ENCODE results near the gene CFAP97.
"Not testable (repeated sequence)": the region's sequence is repeated elsewhere in the genome, so short reads cannot be mapped to it uniquely, and the experiment has no call there.

The CFAP97 gene

DNA sequence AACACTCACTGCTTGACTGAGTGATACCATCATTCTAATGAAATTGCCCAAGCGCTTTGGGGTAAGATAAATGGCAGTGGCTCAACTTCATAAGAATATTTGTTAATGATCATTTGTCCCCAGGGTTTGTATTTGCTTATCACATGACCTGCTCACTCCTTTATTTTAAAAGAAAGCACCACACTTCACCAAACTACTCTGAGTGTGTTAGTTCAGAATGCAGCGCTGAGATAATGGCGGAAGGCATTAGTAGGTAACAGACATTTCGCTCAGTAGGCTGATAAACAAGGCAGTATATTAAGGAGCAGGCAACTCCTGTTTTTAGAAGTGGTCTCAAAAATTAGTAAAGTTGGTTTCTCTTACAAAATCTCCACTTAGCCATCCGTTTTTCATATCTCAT lies 7.2 kb upstream of the CFAP97 start:
- H3K4me1 ChIP-seq (ENCODE audit: control insufficient read depth, insufficient read depth, low read length) = peaks cover 11% of the 10 kb centered on the region
- no peak overlapping the region for H3K27ac ChIP-seq (ENCODE audit: insufficient read depth, low read depth, low read length, poor library complexity, severe bottlenecking)
- no peaks in the 10 kb centered on the region for H3K9me3 ChIP-seq (ENCODE audit: control insufficient read depth, low read length)
- no peaks in the 10 kb centered on the region for H3K36me3 ChIP-seq (ENCODE audit: control insufficient read depth, insufficient read depth, low read length)
- WGBS, 2 experiments = 42 to 55% methylated on average over 3 to 5 of the region's 5 CpGs
- H3K4me3 ChIP-seq (ENCODE audit: insufficient read depth, low read depth, low read length) = peak overlapping the region; percentile 72
- H3K27me3 ChIP-seq (ENCODE audit: control insufficient read depth, insufficient read depth, low read length, poor library complexity, severe bottlenecking) = peaks cover 4% of the 10 kb centered on the region

DNA sequence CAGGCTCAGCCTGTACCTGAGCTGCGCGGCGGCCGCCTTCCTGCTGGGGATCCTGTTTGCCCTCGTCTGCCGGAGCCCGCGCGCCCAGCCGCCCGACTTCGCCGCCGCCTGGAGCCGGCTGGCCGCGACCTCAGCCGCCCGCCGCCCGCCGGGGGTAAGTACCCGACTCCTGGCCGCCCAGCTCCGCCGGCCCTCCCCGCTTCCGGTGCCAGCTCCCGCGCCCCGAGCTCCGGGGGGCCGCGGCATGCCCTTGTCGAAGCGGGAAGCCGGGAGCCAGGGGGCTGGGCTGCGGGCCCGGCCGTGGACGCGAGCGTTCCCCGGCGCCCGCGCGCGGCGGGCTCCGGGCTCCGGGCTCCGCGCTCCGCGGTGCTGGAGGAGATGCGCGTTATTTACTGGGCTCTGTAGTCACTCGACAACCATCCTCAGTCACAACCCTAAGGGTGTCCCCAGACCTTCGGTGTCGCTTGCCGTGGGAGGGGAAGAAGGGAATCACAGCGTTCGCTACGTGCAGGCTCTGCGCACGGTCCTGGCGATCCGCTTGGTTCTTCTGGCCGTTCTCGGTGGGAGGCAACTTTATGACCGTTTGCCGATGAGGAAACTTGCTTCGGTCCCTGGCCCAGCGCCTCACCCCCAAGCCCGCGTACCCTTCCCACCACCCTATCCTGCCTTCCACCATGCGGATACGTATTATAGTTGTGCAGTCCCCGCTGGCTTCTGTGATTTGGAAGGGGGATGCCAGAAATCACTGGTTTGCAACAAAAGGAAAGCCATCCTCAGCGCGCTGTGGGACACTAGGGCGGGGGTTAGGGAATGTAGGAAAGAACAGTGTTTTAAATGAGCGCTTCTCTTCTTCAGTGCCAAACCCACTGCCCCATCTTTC lies 6.5 kb upstream of the CFAP97 start:
- Histone ChIP-seq H3K36me3 (ENCODE audit: control insufficient read depth, insufficient read depth, low read length) (no peaks in the 10 kb centered on the region), H3K9me3 (ENCODE audit: control insufficient read depth, low read length) (no peaks in the 10 kb centered on the region), H3K4me3 (ENCODE audit: insufficient read depth, low read depth, low read length) (peak overlapping the region; percentile 72), H3K27me3 (ENCODE audit: control insufficient read depth, insufficient read depth, low read length, poor library complexity, severe bottlenecking) (peaks cover 4% of the 10 kb centered on the region), H3K4me1 (ENCODE audit: control insufficient read depth, insufficient read depth, low read length) (peaks cover 11% of the 10 kb centered on the region), H3K27ac (ENCODE audit: insufficient read depth, low read depth, low read length, poor library complexity, severe bottlenecking) (no peak overlapping the region)
- 0 to 1% methylated on average over 83 to 84 of the region's 84 CpGs for WGBS, 2 experiments

DNA sequence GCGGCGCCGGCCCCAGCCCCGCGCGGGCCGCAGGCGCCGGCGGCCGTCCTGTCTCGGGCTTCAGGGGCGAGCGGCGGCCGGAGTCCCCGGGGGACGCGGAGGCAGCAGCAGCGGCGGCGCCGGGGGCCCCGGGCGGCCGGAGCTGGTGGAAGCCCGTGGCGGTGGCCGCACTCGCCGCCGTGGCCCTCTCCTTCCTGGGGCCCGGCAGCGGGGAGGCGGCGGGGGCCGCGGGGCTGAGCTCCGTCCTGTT lies 6.0 kb upstream of the CFAP97 start:
- not testable (repeated sequence) for H3K9me3 ChIP-seq (ENCODE audit: control insufficient read depth, low read length); H3K27me3 ChIP-seq (ENCODE audit: control insufficient read depth, insufficient read depth, low read length, poor library complexity, severe bottlenecking); H3K36me3 ChIP-seq (ENCODE audit: control insufficient read depth, insufficient read depth, low read length); H3K27ac ChIP-seq (ENCODE audit: insufficient read depth, low read depth, low read length, poor library complexity, severe bottlenecking)
- 0 to 1% methylated on average over 39 of the region's 39 CpGs for WGBS, 2 experiments
- Histone ChIP-seq H3K4me3 (ENCODE audit: insufficient read depth, low read depth, low read length) (peak overlapping the region; percentile 72), H3K4me1 (ENCODE audit: control insufficient read depth, insufficient read depth, low read length) (peaks cover 11% of the 10 kb centered on the region)

DNA sequence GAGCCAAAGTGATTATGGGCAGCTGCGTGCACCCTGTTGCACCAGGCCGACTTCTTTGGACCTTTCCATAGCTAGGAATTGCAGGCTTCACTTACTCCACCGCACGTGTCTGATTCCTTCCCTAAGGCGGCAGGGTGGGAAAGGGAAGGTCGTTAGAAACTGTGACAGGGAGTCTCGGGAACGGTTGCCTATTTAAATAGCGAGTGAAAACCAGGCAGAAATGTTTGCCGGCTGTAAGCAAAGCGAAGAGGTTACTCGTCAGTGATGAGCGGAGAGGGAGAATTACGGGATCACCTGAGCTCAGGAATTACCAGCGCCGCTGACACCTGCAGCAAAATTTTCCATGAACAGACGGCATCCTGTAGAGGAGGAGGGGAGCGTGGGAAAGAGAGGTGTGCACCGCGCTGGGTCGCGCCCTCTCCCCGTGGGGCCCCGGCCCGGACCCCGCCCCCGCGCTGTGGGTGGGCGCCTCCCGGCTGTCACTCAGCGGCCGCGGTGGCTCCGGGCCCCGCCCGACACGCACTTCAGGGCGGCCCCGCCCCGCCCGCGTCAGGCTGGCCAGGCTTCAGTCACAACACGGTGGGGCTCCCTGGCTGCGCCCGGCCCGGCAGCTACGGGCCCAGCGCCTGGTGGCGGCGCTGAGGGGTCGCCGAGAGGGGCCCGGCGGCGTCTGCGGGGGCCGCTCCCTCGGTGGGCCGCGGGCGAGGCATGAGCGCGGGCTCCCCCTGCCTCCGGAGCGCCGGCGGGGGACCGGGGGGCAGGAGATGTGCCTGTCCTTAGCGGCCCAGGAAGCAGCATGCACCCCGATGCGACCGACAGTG lies 5.4 kb upstream of the CFAP97 start, which contains the start of gene SNX25:
Gene SNX25, plus strand, starts transcription at position 568 of the 821 bp plus-strand sequence. Its CDS starts 229 bp downstream, at position 797.
- H3K4me1 ChIP-seq (ENCODE audit: control insufficient read depth, insufficient read depth, low read length) = peaks cover 11% of the 10 kb centered on the region
- WGBS, 2 experiments = 2% methylated on average over 72 of the region's 72 CpGs
- H3K27ac ChIP-seq (ENCODE audit: insufficient read depth, low read depth, low read length, poor library complexity, severe bottlenecking) = peak within 1 kb of the TSS; percentile 62
- H3K4me3 ChIP-seq (ENCODE audit: insufficient read depth, low read depth, low read length) = peak within 1 kb of the TSS; percentile 72
- peaks cover 8% of the 10 kb centered on the region for H3K27me3 ChIP-seq (ENCODE audit: control insufficient read depth, insufficient read depth, low read length, poor library complexity, severe bottlenecking)
- H3K9me3 ChIP-seq (ENCODE audit: control insufficient read depth, low read length) = no peaks in the 10 kb centered on the region
- no peaks in the 10 kb centered on the region for H3K36me3 ChIP-seq (ENCODE audit: control insufficient read depth, insufficient read depth, low read length)

DNA sequence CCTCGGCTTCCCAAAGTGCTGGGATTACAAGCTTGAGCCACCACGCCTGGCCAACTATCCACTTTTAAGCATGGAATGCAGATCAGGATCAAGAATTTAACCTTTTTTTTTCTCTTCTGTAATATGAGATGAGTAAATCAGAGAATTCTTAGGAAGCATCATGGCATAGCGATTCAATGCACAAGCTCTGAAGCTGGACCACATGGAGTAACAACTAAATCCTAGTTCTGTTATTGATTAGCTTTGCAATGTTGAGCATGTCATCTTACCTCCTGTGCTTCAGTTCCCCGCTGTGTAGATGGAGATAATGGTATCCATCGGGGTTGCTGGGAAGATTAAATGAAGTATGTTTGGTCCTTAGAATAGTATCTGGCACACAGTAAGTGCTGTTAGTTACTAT lies 3.7 kb upstream of the CFAP97 start:
- Histone ChIP-seq H3K4me1 (ENCODE audit: control insufficient read depth, insufficient read depth, low read length) (peaks cover 14% of the 10 kb centered on the region), H3K9me3 (ENCODE audit: control insufficient read depth, low read length) (no peaks in the 10 kb centered on the region), H3K36me3 (ENCODE audit: control insufficient read depth, insufficient read depth, low read length) (no peaks in the 10 kb centered on the region), H3K27me3 (ENCODE audit: control insufficient read depth, insufficient read depth, low read length, poor library complexity, severe bottlenecking) (peaks cover 8% of the 10 kb centered on the region), H3K27ac (ENCODE audit: insufficient read depth, low read depth, low read length, poor library complexity, severe bottlenecking) (no peak overlapping the region), H3K4me3 (ENCODE audit: insufficient read depth, low read depth, low read length) (no peak overlapping the region)
- WGBS, 2 experiments = 95 to 98% methylated on average over 5 of the region's 5 CpGs

DNA sequence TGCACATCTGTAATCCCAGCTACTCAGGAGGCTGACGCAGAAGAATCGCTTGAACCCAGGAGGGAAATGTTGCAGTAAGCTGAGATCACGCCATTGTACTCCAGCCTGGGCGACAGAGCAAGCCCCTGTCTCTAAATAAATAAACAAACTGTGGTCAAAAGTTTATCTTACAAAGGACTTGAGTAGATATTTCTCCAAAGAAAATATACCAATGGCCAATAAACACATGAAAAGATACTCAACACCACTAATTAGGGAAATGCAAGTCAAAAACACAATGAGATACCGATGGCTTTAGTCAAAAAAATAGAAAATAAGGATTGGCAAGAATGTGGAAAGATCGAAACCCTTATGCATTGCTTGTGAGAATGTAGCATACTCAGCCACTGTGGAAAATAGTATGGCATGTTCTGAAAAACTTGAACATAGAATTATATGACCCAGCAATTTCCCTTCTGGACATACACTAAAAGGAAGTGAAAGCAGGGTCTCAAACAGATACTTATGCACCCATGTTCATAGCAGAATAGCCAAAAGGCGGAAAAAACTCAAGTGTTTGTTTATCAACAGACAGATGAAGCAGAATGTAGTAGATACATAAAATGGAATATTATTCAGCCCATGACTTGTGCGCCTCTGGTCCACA lies 2.0 kb upstream of the CFAP97 start:
- Histone ChIP-seq H3K36me3 (ENCODE audit: control insufficient read depth, insufficient read depth, low read length) (no peaks in the 10 kb centered on the region), H3K4me1 (ENCODE audit: control insufficient read depth, insufficient read depth, low read length) (peaks cover 17% of the 10 kb centered on the region), H3K9me3 (ENCODE audit: control insufficient read depth, low read length) (no peaks in the 10 kb centered on the region), H3K27me3 (ENCODE audit: control insufficient read depth, insufficient read depth, low read length, poor library complexity, severe bottlenecking) (peaks cover 8% of the 10 kb centered on the region), H3K27ac (ENCODE audit: insufficient read depth, low read depth, low read length, poor library complexity, severe bottlenecking) (no peak overlapping the region), H3K4me3 (ENCODE audit: insufficient read depth, low read depth, low read length) (no peak overlapping the region)
- WGBS, 2 experiments = 92 to 93% methylated on average over 8 of the region's 8 CpGs

DNA sequence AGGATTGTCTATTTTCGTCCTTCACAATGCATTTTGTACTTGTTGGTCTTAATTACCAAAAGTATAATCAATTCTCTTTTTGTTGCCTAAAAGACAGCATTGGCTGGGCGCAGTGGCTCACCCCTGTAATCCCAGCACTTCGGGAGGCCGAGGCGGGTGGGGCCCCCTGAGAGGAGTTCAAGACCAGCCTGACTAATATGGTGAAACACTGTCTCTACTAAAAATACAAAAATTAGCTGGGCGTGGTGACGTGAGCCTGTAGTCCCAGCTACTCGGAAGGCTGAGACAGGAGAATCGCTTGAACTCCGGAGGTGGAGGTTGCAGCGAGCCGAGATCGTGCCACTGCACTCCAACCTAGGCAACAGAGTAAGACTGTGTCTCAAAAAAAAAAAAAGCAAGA lies 1.3 kb upstream of the CFAP97 start:
- H3K4me3 ChIP-seq (ENCODE audit: insufficient read depth, low read depth, low read length); H3K27me3 ChIP-seq (ENCODE audit: control insufficient read depth, insufficient read depth, low read length, poor library complexity, severe bottlenecking); H3K27ac ChIP-seq (ENCODE audit: insufficient read depth, low read depth, low read length, poor library complexity, severe bottlenecking); H3K9me3 ChIP-seq (ENCODE audit: control insufficient read depth, low read length); H3K36me3 ChIP-seq (ENCODE audit: control insufficient read depth, insufficient read depth, low read length): not testable (repeated sequence)
- 93 to 95% methylated on average over 13 of the region's 13 CpGs for WGBS, 2 experiments
- peaks cover 17% of the 10 kb centered on the region for H3K4me1 ChIP-seq (ENCODE audit: control insufficient read depth, insufficient read depth, low read length)

DNA sequence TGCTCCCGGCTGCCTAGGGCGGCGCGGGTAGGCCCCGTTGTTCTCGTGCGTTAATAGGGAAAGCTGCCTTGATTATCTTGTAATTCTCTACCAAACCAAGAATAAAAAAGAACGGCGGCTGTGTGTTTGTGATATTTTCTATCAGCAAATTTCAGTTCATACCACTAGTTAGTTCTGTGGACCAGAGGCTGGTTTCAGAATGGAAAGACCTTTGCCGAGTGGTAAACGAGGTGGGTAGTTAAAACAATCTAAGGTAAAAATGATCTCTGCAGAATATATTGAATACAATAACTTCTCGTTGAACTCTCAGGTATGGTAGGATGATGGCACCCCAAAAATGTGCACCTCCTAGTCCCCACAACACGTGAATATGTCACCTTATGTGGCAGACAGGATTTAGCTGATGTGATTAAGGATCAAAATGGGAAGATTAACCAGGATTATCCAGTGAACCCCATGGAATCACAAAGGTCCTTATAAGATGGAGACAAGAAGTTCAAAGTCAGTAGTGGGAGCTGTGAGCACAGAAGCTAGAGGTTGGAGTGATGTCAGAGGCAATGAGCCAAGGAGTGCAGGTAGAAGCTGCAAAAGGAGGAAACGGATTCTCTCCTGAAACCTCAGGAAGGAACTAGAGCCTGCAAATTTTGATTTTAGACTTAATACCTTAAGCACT lies 574 bp upstream of the CFAP97 start:
- Histone ChIP-seq H3K9me3 (ENCODE audit: control insufficient read depth, low read length) (no peaks in the 10 kb centered on the region), H3K4me1 (ENCODE audit: control insufficient read depth, insufficient read depth, low read length) (peaks cover 17% of the 10 kb centered on the region), H3K36me3 (ENCODE audit: control insufficient read depth, insufficient read depth, low read length) (no peaks in the 10 kb centered on the region), H3K4me3 (ENCODE audit: insufficient read depth, low read depth, low read length) (peak overlapping the region; percentile 68), H3K27me3 (ENCODE audit: control insufficient read depth, insufficient read depth, low read length, poor library complexity, severe bottlenecking) (peaks cover 8% of the 10 kb centered on the region), H3K27ac (ENCODE audit: insufficient read depth, low read depth, low read length, poor library complexity, severe bottlenecking) (peak overlapping the region; percentile 11)
- WGBS, 2 experiments = 26 to 32% methylated on average over 12 to 14 of the region's 14 CpGs

DNA sequence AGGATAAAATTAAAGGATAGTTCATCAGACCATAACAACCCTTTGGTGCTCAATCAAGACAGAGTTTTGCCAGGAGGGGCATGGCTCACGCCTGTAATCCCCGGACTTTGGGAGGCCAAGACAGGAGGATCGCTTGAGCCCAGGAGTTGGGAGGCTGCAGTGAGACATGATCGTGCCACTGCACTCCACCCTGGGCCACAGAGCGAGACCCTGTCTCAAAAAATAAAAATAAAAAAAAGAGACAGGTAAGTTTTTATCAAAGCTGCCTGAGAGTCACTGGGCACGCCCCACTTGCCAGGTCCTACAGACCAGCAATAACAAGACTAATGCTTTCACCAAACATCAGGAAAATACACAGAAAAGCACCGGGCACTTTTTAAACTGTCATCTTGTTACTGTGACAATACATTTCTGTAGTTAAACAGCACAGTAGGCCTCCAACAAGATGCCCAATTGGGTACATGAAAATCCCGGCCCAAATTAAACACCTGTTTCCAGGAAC lies 765 bp downstream of the CFAP97 start:
- Histone ChIP-seq H3K4me3 (ENCODE audit: insufficient read depth, low read depth, low read length) (peak overlapping the region; percentile 68), H3K27me3 (ENCODE audit: control insufficient read depth, insufficient read depth, low read length, poor library complexity, severe bottlenecking) (peaks cover 4% of the 10 kb centered on the region), H3K4me1 (ENCODE audit: control insufficient read depth, insufficient read depth, low read length) (peaks cover 11% of the 10 kb centered on the region), H3K27ac (ENCODE audit: insufficient read depth, low read depth, low read length, poor library complexity, severe bottlenecking) (no peak overlapping the region), H3K9me3 (ENCODE audit: control insufficient read depth, low read length) (no peaks in the 10 kb centered on the region), H3K36me3 (ENCODE audit: control insufficient read depth, insufficient read depth, low read length) (no peaks in the 10 kb centered on the region)
- 78 to 79% methylated on average over 8 of the region's 8 CpGs for WGBS, 2 experiments

All from ectodermal cell (in vitro differentiated cells).